Activated naive CD4-positive, alpha-beta T cell treated with anti-CD3 and anti-CD28 coated beads for 36 hours (primary cell): ENCODE data around the gene ATR. TPM values are rescaled to one million over a fixed set of nuclear protein-coding genes. Genes with fewer than 3 reads are reported as not detected.
"Not testable (repeated sequence)": the region's sequence is repeated elsewhere in the genome, so short reads cannot be mapped to it uniquely, and the experiment has no call there.

Source experiments
- CTCF ChIA-PET: fragments of 350-600 bp; sonication (Branson Sonifier 250); formaldehyde crosslinking; loops from one replicate; lab custom pipeline; 2021; ENCODE audit warnings: antibody characterized with exemption; lab: Charles Lee
- DNase-seq: peaks from one replicate; pipeline ENCODE4 v3.0.0-alpha.2; 2020
- H3K27ac Mint-ChIP-seq: one replicate; pipeline ENCODE4 v1.8.0; 2021; ENCODE audit warnings: mild to moderate bottlenecking, mixed read lengths
- H3K27me3 Mint-ChIP-seq: one replicate; pipeline ENCODE4 v1.8.0; 2021; ENCODE audit warnings: low read depth, mixed read lengths
- H3K36me3 Mint-ChIP-seq: one replicate; pipeline ENCODE4 v1.8.0; 2021; ENCODE audit warnings: low read depth, mixed read lengths
- H3K4me1 Mint-ChIP-seq: one replicate; pipeline ENCODE4 v1.8.0; 2021; ENCODE audit warnings: low read depth, mixed read lengths
- H3K4me3 Mint-ChIP-seq: one replicate; pipeline ENCODE4 v1.8.0; 2021; ENCODE audit warnings: mild to moderate bottlenecking, moderate library complexity, mixed read lengths
- H3K9me3 Mint-ChIP-seq: one replicate; pipeline ENCODE4 v1.8.0; 2021; ENCODE audit warnings: mixed read lengths
- intact Hi-C: fragments of 100-400 bp; cut with micrococcal nuclease; formaldehyde crosslinking; loops from one replicate; pipeline ENCODE4 v1.15.1; 2023
- total RNA-seq, 2 experiments: library from RNA; stranded (reverse); gene quantifications; one replicate each; pipeline ENCODE4 v1.2.3, GENCODE V29; 2021

ATR gene
- total RNA-seq, 2 experiments from 2014 or later: 42.5 to 43.1 TPM

- Mint-ChIP-seq H3K4me1 (peaks cover 54% of the 10 kb centered on the region), H3K36me3 (peaks cover 31% of the 10 kb centered on the region)
- not testable (repeated sequence) for DNase-seq, H3K4me3 Mint-ChIP-seq, H3K9me3 Mint-ChIP-seq, H3K27me3 Mint-ChIP-seq, H3K27ac Mint-ChIP-seq
- CTCF ChIA-PET: interaction anchor here (0.6 kb wide), 1 partner anchor 291 kb away, joined by 5 read pairs; no protein-coding TSS in a partner anchor
- intact Hi-C loops: loop anchor here (10.0 kb wide), 1 partner anchor 888 kb away; no protein-coding TSS in a partner anchor
These were observed 135.5 kb downstream of the ATR start for GRCh38 chr3:142443060-142443459.

GRCh38 chr3:142439499-142440220 lies 138.9 kb downstream of the ATR start:
- DNase-seq, H3K27ac Mint-ChIP-seq, CTCF ChIA-PET, H3K27me3 Mint-ChIP-seq, H3K9me3 Mint-ChIP-seq, H3K4me3 Mint-ChIP-seq: not testable (repeated sequence)
- intact Hi-C loops: loop anchor here (10.0 kb wide), 1 partner anchor 885 kb away; no protein-coding TSS in a partner anchor
- Mint-ChIP-seq H3K36me3 (peaks cover 31% of the 10 kb centered on the region), H3K4me1 (peaks cover 53% of the 10 kb centered on the region)

GRCh38 chr3:142438096-142438495 lies 140.4 kb downstream of the ATR start:
- Mint-ChIP-seq H3K36me3 (peaks cover 23% of the 10 kb centered on the region), H3K4me1 (peaks cover 43% of the 10 kb centered on the region)
- DNase-seq, intact Hi-C loops, H3K9me3 Mint-ChIP-seq, CTCF ChIA-PET, H3K27ac Mint-ChIP-seq, H3K27me3 Mint-ChIP-seq, H3K4me3 Mint-ChIP-seq: not testable (repeated sequence)

DNA sequence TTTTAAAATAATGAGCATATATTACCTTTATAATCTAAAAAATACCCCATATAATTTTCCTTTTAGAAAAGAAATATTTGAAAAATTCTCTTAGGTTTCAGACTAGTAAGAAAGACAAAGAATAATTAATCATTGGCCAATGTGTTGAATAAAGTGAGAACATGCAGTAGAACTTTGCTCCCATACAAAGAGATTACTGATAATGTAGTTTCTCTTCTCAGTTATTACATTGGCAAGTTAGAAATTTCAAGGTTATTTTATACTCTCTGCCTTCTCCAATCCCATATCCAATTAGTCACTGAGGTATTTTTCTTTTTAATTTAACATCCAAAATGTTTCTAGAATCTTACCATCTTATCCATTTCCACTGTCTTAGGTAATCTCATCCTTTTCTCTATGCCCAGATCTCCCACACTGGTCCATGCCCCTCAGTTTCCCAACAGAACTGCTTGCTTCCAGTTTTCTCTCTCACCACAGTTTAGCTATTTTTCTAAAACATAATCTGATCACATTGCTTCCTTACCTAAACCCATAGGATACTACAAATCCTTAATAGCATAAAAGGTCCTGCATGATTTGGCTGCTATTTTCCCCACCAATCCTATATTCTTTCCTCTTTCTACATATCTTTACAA lies 141.5 kb downstream of the ATR start:
- Mint-ChIP-seq H3K36me3 (peaks cover 24% of the 10 kb centered on the region), H3K27me3 (no peaks in the 10 kb centered on the region), H3K9me3 (no peaks in the 10 kb centered on the region), H3K27ac (no peak overlapping the region), H3K4me1 (peaks cover 36% of the 10 kb centered on the region), H3K4me3 (no peak overlapping the region)
- no peak for DNase-seq
- CTCF ChIA-PET: no interaction called here
- intact Hi-C loops: no loop called here

DNA sequence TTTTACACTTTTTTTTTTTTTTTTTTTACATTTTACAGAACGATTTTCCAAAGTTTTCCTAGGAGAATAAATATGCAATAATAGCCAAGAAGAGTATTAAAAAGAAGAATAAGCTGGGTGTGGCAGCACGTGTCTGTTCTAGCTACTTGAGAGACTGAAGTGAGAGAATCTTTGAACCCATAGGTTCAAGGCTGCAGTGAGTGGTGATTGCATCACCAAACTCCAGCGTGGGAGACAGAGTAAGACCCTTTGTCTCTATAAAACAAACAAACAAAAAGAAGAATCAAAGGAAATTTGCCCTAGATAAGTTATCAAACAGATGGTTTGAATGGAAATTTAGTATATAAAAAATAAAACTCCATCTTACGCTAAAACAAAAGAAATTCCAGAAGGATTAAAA lies 144.0 kb downstream of the ATR start:
- no peak overlapping the region for H3K4me3 Mint-ChIP-seq
- peaks cover 35% of the 10 kb centered on the region for H3K36me3 Mint-ChIP-seq
- H3K27ac Mint-ChIP-seq: no peak overlapping the region
- no peak for DNase-seq
- H3K9me3 Mint-ChIP-seq: no peaks in the 10 kb centered on the region
- CTCF ChIA-PET: no interaction called here
- peaks cover 40% of the 10 kb centered on the region for H3K4me1 Mint-ChIP-seq
- intact Hi-C loops: no loop called here
- H3K27me3 Mint-ChIP-seq: no peaks in the 10 kb centered on the region

- CTCF ChIA-PET: no interaction called here
- H3K27me3 Mint-ChIP-seq: no peaks in the 10 kb centered on the region
- H3K4me1 Mint-ChIP-seq: peaks cover 35% of the 10 kb centered on the region
- peaks cover 41% of the 10 kb centered on the region for H3K36me3 Mint-ChIP-seq
- DNase-seq: no peak
- H3K4me3 Mint-ChIP-seq: no peak overlapping the region
- H3K9me3 Mint-ChIP-seq: no peaks in the 10 kb centered on the region
- no peak overlapping the region for H3K27ac Mint-ChIP-seq
- intact Hi-C loops: no loop called here
These were observed 145.4 kb downstream of the ATR start for GRCh38 chr3:142433110-142433509.

GRCh38 chr3:142429582-142429981 lies 149.0 kb downstream of the ATR start:
- Mint-ChIP-seq H3K27ac (peak overlapping the region; percentile 19), H3K27me3 (no peaks in the 10 kb centered on the region), H3K36me3 (peaks cover 31% of the 10 kb centered on the region), H3K4me3 (no peak overlapping the region), H3K9me3 (no peaks in the 10 kb centered on the region), H3K4me1 (peaks cover 27% of the 10 kb centered on the region)
- CTCF ChIA-PET: no interaction called here
- intact Hi-C loops: no loop called here
- DNase-seq: peak; percentile 31

GRCh38 chr3:142424754-142425153 lies 153.8 kb downstream of the ATR start:
- H3K27me3 Mint-ChIP-seq: no peaks in the 10 kb centered on the region
- H3K4me3 Mint-ChIP-seq: no peak overlapping the region
- no peaks in the 10 kb centered on the region for H3K9me3 Mint-ChIP-seq
- H3K36me3 Mint-ChIP-seq: peaks cover 28% of the 10 kb centered on the region
- DNase-seq: no peak
- H3K4me1 Mint-ChIP-seq: peaks cover 13% of the 10 kb centered on the region
- no peak overlapping the region for H3K27ac Mint-ChIP-seq
- CTCF ChIA-PET: no interaction called here
- intact Hi-C loops: no loop called here

- H3K4me1 Mint-ChIP-seq: no peaks in the 10 kb centered on the region
- no peak overlapping the region for H3K27ac Mint-ChIP-seq
- peaks cover 25% of the 10 kb centered on the region for H3K36me3 Mint-ChIP-seq
- no peak overlapping the region for H3K4me3 Mint-ChIP-seq
- H3K27me3 Mint-ChIP-seq: no peaks in the 10 kb centered on the region
- DNase-seq: no peak
- no peaks in the 10 kb centered on the region for H3K9me3 Mint-ChIP-seq
- intact Hi-C loops: no loop called here
- CTCF ChIA-PET: no interaction called here
These were observed 159.5 kb downstream of the ATR start for GRCh38 chr3:142418926-142419592.

- no peak for DNase-seq
- CTCF ChIA-PET: interaction anchor here (1.0 kb wide), 1 partner anchor 9 kb away, joined by 3 read pairs; no protein-coding TSS in a partner anchor
- Mint-ChIP-seq H3K9me3 (no peaks in the 10 kb centered on the region), H3K27me3 (no peaks in the 10 kb centered on the region), H3K27ac (no peak overlapping the region), H3K4me3 (no peak overlapping the region), H3K36me3 (peaks cover 25% of the 10 kb centered on the region), H3K4me1 (no peaks in the 10 kb centered on the region)
- intact Hi-C loops: no loop called here
These were observed 161.2 kb downstream of the ATR start for GRCh38 chr3:142417302-142417701.

GRCh38 chr3:142400537-142400936 lies 178.0 kb downstream of the ATR start:
- H3K36me3 Mint-ChIP-seq: peaks cover 44% of the 10 kb centered on the region
- H3K27me3 Mint-ChIP-seq, H3K4me1 Mint-ChIP-seq, intact Hi-C loops, CTCF ChIA-PET, H3K27ac Mint-ChIP-seq, H3K9me3 Mint-ChIP-seq, DNase-seq, H3K4me3 Mint-ChIP-seq: not testable (repeated sequence)
